Left lung (tissue), 10 donors: Measurements from ENCODE around the gene GET4. TPM values are rescaled to one million over a fixed set of nuclear protein-coding genes. Genes with fewer than 3 reads are reported as not detected.

ENCODE experiments used
- ATAC-seq: fragments of 200-7000 bp; cut with Tn5 transposase; one replicate; pipeline ENCODE4 v1.9.1; 2020; ENCODE audit warnings: moderate library complexity
- DNase-seq, 4 donors: peaks; one replicate each; pipeline ENCODE4 v3.0.0-alpha.2; 2013 to 2020
- H3K27ac ChIP-seq, 2 donors: fragments of 200-600 bp; sonication (generic) in 1 of 2; one replicate each; pipeline versions ENCODE4 v1.5.0 to v1.8.0; 2020 to 2021
- H3K27me3 ChIP-seq, 2 donors: fragments of 200-600 bp; sonication (generic) in 1 of 2; one replicate each; pipeline versions ENCODE4 v1.5.0 to v1.8.0; 2020 to 2021
- H3K36me3 ChIP-seq, 2 donors: fragments of 200-600 bp; sonication (generic) in 1 of 2; one replicate each; pipeline versions ENCODE4 v1.5.0 to v1.8.0; 2020 to 2021
- H3K4me1 ChIP-seq, 2 donors: fragments of 200-600 bp; one replicate each; pipeline ENCODE4 v1.8.0; 2021
- H3K4me3 ChIP-seq, 2 donors: fragments of 200-600 bp; sonication (generic) in 1 of 2; one replicate each; pipeline versions ENCODE4 v1.5.0 to v1.8.0; 2020 to 2021; ENCODE audit warnings: mild to moderate bottlenecking in 1 of 2
- H3K9me3 ChIP-seq, 2 donors: fragments of 200-600 bp; sonication (generic) in 1 of 2; one replicate each; pipeline versions ENCODE4 v1.5.0 to v1.8.0; 2020 to 2021
- CTCF ChIP-seq, 2 donors: fragments of 200-600 bp; sonication (generic) in 1 of 2; IDR thresholded peaks; one replicate each; pipeline versions ENCODE4 v1.5.0 to v1.8.0; 2021; ENCODE audit warnings: antibody characterized with exemption in 2 of 2
- intact Hi-C, 2 donors: fragments of 100-400 bp; cut with DNase I; formaldehyde crosslinking; loops; one replicate each; pipeline versions ENCODE4 v1.11.2 to v1.14.2; 2022
- polyA plus RNA-seq, 6 donors: library from polyadenylated mRNA; unstranded; fragments of 120-200 nt; gene quantifications; one replicate each; pipeline ENCODE4 v1.2.1, GENCODE V29; 2013; ENCODE audit not compliant: insufficient read length in 6 of 6
- total RNA-seq, 2 donors: library from RNA; stranded (reverse); fragmentation: NEBNext Ultra II Directional; extraction: Animal tissue kit (Norgen Biotek cat#: 25700); gene quantifications; one replicate each; pipeline ENCODE4 v1.2.1, GENCODE V29; 2021
- donor health status: DM: no; HTN: yes; CAD: no.
- donor health status: DM: no; HTN: no; CAD: no.

The GET4 gene
- total and polyA plus RNA-seq, 8 donors = 25.0 to 39.0 (median 31.1) TPM

- Histone ChIP-seq H3K27me3 (no peaks in the 10 kb centered on the region), H3K27ac (no peak overlapping the region), H3K4me3 (no peak overlapping the region), H3K36me3 (peaks cover 0 to 12% of the 10 kb centered on the region in 2 donors), H3K4me1 (peaks cover 0 to 15% of the 10 kb centered on the region in 2 donors), H3K9me3 (no peaks in the 10 kb centered on the region)
- ATAC-seq (no peak), DNase-seq (peak in 1 of 4 donors; percentile 54)
- intact Hi-C loops = no loop called here
- no peak for TF ChIP-seq CTCF (IDR thresholded peaks at IDR 0.05)
Observed at GRCh38 chr7:934469-935163, 58.3 kb downstream of the GET4 start.

- no peaks in the 10 kb centered on the region for H3K27me3 ChIP-seq
- ATAC-seq = no peak
- H3K9me3 ChIP-seq = no peaks in the 10 kb centered on the region
- H3K36me3 ChIP-seq = peaks cover 0 to 12% of the 10 kb centered on the region in 2 donors
- intact Hi-C loops = no loop called here
- peaks cover 0 to 15% of the 10 kb centered on the region in 2 donors for H3K4me1 ChIP-seq
- DNase-seq = peak in 1 of 4 donors; percentile 65
- H3K27ac ChIP-seq = no peak overlapping the region
- no peak for TF ChIP-seq CTCF (IDR thresholded peaks at IDR 0.05)
- no peak overlapping the region for H3K4me3 ChIP-seq
Observed at GRCh38 chr7:935164-935873, 59.0 kb downstream of the GET4 start.

GRCh38 chr7:935874-936385 lies 59.6 kb downstream of the GET4 start:
- intact Hi-C loops = no loop called here
- ATAC-seq = no peak

GRCh38 chr7:936386-937054 lies 60.2 kb downstream of the GET4 start:
- ATAC-seq (peak; percentile 57), DNase-seq (peak in 1 of 4 donors; percentile 80)
- Histone ChIP-seq H3K9me3 (no peaks in the 10 kb centered on the region), H3K36me3 (peaks cover 0 to 12% of the 10 kb centered on the region in 2 donors), H3K4me1 (peaks cover 0 to 14% of the 10 kb centered on the region in 2 donors), H3K4me3 (no peak overlapping the region), H3K27me3 (no peaks in the 10 kb centered on the region), H3K27ac (no peak overlapping the region)
- no peak for TF ChIP-seq CTCF (IDR thresholded peaks at IDR 0.05)
- intact Hi-C loops = no loop called here

More at GRCh38 chr7:935874-936385, 59.6 kb downstream of the GET4 start:
- Histone ChIP-seq H3K4me3 (no peak overlapping the region), H3K27me3 (no peaks in the 10 kb centered on the region), H3K36me3 (peaks cover 0 to 12% of the 10 kb centered on the region in 2 donors), H3K9me3 (no peaks in the 10 kb centered on the region), H3K27ac (no peak overlapping the region), H3K4me1 (peaks cover 0 to 14% of the 10 kb centered on the region in 2 donors)
- DNase-seq = no peak
- no peak for TF ChIP-seq CTCF (IDR thresholded peaks at IDR 0.05)
